Activated naive CD8-positive, alpha-beta T cell treated with anti-CD3 and anti-CD28 coated beads, Interleukin-2, amount 10 ng/mL, durations not matched to agents 7 days and 5 days (primary cell): ENCODE data around the gene ZNF280A. TPM values are rescaled to one million over a fixed set of nuclear protein-coding genes. Genes with fewer than 3 reads are reported as not detected.
"Not testable (repeated sequence)": the region's sequence is repeated elsewhere in the genome, so short reads cannot be mapped to it uniquely, and the experiment has no call there.

ENCODE experiments used
- ATAC-seq: fragments of 150-1000 bp; cut with Tn5 transposase; one replicate; pipeline ENCODE4 v1.10.0; 2021; ENCODE audit warnings: low read depth, moderate library complexity
- POLR2A ChIA-PET: fragments of 350-600 bp; sonication (Branson Sonifier 250); formaldehyde crosslinking; loops from one replicate; lab custom pipeline; 2021; ENCODE audit warnings: antibody characterized with exemption; lab: Charles Lee
- DNase-seq: peaks from one replicate; pipeline ENCODE4 v3.0.0; 2021
- H3K27ac Mint-ChIP-seq: one replicate; pipeline ENCODE4 v1.8.0; 2022; ENCODE audit warnings: mild to moderate bottlenecking, mixed read lengths
- H3K27me3 Mint-ChIP-seq: one replicate; pipeline ENCODE4 v1.8.0; 2022; ENCODE audit warnings: mild to moderate bottlenecking, moderate library complexity, mixed read lengths
- H3K36me3 Mint-ChIP-seq: one replicate; pipeline ENCODE4 v1.8.0; 2021; ENCODE audit warnings: mild to moderate bottlenecking, mixed read lengths
- H3K4me1 Mint-ChIP-seq: one replicate; pipeline ENCODE4 v1.8.0; 2021; ENCODE audit warnings: mixed read lengths
- H3K4me3 Mint-ChIP-seq: one replicate; pipeline ENCODE4 v1.8.0; 2022; ENCODE audit warnings: mild to moderate bottlenecking, moderate library complexity, mixed read lengths
- H3K9me3 Mint-ChIP-seq: one replicate; pipeline ENCODE4 v1.8.0; 2021; ENCODE audit warnings: mixed read lengths
- total RNA-seq, 2 experiments: library from RNA; stranded (reverse); gene quantifications; one replicate each; pipeline ENCODE4 v1.2.3, GENCODE V29; 2021

The ZNF280A gene
- total RNA-seq, 2 experiments from 2014 or later: not detected

DNA sequence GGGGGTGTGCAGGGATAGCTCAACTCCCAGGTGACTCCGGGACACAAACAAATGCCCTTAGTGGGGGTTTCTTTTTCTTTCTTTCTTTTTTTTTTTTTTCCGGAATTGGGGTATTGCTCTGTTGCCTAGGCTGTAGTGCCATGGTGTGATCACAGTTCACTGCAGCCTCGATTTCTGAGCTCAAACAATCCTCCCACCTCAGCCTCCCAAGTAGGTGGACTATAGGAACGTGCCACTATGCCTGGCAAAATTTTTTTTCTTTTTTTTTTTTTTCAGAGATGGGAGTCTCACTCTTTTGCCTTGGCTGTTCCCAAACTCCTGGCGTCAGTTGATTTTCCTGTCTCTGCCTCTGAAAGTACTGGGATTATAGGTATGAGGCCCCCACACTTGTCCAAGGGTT lies 13.8 kb upstream of the ZNF280A start:
- POLR2A ChIA-PET: interaction anchor here (0.7 kb wide), 1 partner anchor 1631 kb away, joined by 4 read pairs; no protein-coding TSS in a partner anchor
- no peak for ATAC-seq
- Mint-ChIP-seq H3K9me3 (no peaks in the 10 kb centered on the region), H3K4me1 (no peaks in the 10 kb centered on the region), H3K36me3 (no peaks in the 10 kb centered on the region), H3K27me3 (peaks cover 4% of the 10 kb centered on the region), H3K27ac (no peak overlapping the region), H3K4me3 (no peak overlapping the region)
- no peak for DNase-seq

GRCh38 chr22:22533417-22533816 lies 13.3 kb upstream of the ZNF280A start:
- no peaks in the 10 kb centered on the region for H3K36me3 Mint-ChIP-seq
- peaks cover 4% of the 10 kb centered on the region for H3K27me3 Mint-ChIP-seq
- H3K4me1 Mint-ChIP-seq: no peaks in the 10 kb centered on the region
- POLR2A ChIA-PET: interaction anchor here (0.7 kb wide), 1 partner anchor 1631 kb away, joined by 4 read pairs; no protein-coding TSS in a partner anchor
- no peak overlapping the region for H3K4me3 Mint-ChIP-seq
- no peak for ATAC-seq
- H3K9me3 Mint-ChIP-seq: no peaks in the 10 kb centered on the region
- no peak overlapping the region for H3K27ac Mint-ChIP-seq
- DNase-seq: no peak

DNA sequence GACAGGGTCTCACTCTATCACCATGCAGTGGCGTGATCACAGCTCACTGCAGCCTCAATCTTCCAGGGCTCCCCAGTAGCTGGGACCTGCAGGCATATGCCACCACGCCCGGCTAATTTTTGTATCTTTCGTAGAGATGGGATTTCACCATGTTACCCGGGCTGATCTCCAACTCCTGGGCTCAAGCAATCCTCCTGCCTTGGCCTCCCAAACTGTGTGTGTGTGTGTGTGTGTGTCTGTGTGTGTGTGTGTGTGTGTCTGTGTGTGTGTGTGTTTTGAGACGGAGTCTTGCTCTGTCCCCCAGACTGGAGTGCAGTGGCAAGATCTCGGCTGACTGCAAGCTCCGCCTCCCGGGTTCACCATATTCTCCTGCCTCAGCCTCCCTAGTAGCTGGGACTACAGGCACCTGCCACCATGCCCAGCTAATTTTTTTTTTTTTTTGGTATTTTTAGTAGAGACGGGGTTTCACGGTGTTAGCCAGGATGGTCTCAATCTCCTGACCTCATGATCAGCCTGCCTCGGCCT lies 12.5 kb upstream of the ZNF280A start:
- H3K4me1 Mint-ChIP-seq, DNase-seq, ATAC-seq, H3K27ac Mint-ChIP-seq, H3K4me3 Mint-ChIP-seq, POLR2A ChIA-PET, H3K9me3 Mint-ChIP-seq, H3K27me3 Mint-ChIP-seq, H3K36me3 Mint-ChIP-seq: not testable (repeated sequence)

GRCh38 chr22:22531770-22532546 lies 11.9 kb upstream of the ZNF280A start:
- no peak for ATAC-seq
- no peaks in the 10 kb centered on the region for H3K4me1 Mint-ChIP-seq
- no peaks in the 10 kb centered on the region for H3K9me3 Mint-ChIP-seq
- no peak overlapping the region for H3K4me3 Mint-ChIP-seq
- H3K27me3 Mint-ChIP-seq: peaks cover 7% of the 10 kb centered on the region
- no peak overlapping the region for H3K27ac Mint-ChIP-seq
- POLR2A ChIA-PET: no interaction called here
- no peaks in the 10 kb centered on the region for H3K36me3 Mint-ChIP-seq
- no peak for DNase-seq

DNA sequence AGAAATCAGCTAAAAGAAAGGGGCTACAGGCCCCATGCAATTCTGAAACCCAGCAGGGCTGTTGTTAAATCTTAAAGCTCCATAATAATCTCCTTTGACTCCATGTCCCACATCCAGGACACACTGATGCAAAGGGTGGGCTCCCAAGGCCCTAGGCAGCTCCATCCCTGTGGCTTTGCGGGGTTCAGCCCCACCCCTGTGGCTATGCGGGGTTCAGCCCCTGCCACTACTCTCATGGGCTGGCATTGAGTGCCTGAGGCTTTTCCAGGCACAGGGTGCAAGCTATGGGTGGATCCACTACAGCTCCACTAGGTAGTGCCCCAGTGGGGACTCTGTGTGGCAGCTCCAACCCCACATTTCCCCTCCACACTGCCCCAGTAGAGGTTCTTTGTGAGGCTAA lies 8.7 kb upstream of the ZNF280A start:
- ATAC-seq (no peak), DNase-seq (no peak)
- H3K27ac Mint-ChIP-seq: no peak overlapping the region
- peaks cover 15% of the 10 kb centered on the region for H3K27me3 Mint-ChIP-seq
- H3K4me1 Mint-ChIP-seq: no peaks in the 10 kb centered on the region
- H3K36me3 Mint-ChIP-seq: no peaks in the 10 kb centered on the region
- no peaks in the 10 kb centered on the region for H3K9me3 Mint-ChIP-seq
- POLR2A ChIA-PET: no interaction called here
- no peak overlapping the region for H3K4me3 Mint-ChIP-seq

DNA sequence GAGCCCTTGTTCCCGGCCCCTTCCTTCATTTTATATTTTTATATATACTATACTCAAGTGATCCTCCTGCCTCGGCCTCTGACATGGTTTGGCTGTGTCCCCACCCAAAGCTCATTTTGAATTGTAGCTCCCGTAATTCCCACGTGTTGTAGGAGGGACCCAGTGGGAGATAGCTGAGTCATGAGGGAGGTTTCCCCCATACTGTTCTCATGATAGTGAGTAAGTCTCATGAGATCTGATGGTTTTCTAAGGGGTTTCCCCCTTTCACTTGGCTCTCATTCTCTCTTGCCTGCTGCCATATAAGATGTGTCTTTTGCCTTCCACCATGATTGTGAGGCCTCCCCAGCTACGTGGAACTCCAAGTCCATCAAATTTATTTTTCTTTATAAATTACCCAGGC lies 7.2 kb upstream of the ZNF280A start:
- no peaks in the 10 kb centered on the region for H3K36me3 Mint-ChIP-seq
- no peaks in the 10 kb centered on the region for H3K4me1 Mint-ChIP-seq
- DNase-seq (no peak), ATAC-seq (no peak)
- H3K27me3 Mint-ChIP-seq: peaks cover 17% of the 10 kb centered on the region
- no peak overlapping the region for H3K4me3 Mint-ChIP-seq
- POLR2A ChIA-PET: no interaction called here
- no peak overlapping the region for H3K27ac Mint-ChIP-seq
- no peaks in the 10 kb centered on the region for H3K9me3 Mint-ChIP-seq

DNA sequence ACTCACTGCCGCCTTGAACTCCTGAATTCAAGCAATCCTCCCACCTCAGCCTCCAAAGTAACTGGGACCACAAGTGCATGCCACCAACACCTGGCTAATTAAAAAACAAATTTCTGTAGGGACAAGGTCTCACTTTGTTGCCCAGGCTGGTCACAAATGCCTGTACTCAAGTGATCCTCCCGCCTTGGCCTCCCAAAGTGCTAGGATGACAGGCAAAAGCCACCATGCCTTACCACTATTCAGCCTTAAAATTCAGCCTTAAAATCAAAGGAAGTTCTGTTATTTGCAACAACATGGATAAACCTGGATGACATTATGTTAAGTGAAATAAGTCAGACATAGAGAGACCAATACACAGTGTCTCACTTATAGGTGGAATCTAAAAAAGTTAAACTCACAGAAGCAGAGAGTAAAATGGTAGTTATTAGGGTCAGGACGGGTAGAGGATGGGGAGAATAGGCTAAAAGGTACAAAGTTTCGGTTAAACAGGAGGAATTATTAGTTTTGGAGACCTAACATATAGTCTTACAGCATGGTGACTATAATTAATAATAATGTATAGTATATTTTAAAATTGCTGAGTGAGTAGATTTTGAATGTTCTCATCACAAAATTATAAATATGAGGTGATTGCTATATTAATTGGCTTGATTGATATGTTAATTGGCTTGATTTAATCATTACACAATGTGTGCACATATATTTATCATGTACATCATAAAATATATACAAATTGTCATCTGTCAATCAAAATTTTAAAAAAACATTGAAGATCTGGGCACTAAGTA lies 6.2 kb upstream of the ZNF280A start:
- POLR2A ChIA-PET: no interaction called here
- ATAC-seq (no peak), DNase-seq (no peak)
- H3K9me3 Mint-ChIP-seq: no peaks in the 10 kb centered on the region
- no peak overlapping the region for H3K27ac Mint-ChIP-seq
- H3K4me1 Mint-ChIP-seq: no peaks in the 10 kb centered on the region
- peaks cover 17% of the 10 kb centered on the region for H3K27me3 Mint-ChIP-seq
- H3K4me3 Mint-ChIP-seq: no peak overlapping the region
- H3K36me3 Mint-ChIP-seq: no peaks in the 10 kb centered on the region

- POLR2A ChIA-PET: no interaction called here
- Mint-ChIP-seq H3K27me3 (peaks cover 20% of the 10 kb centered on the region), H3K9me3 (no peaks in the 10 kb centered on the region), H3K36me3 (no peaks in the 10 kb centered on the region), H3K27ac (no peak overlapping the region), H3K4me3 (no peak overlapping the region), H3K4me1 (no peaks in the 10 kb centered on the region)
- ATAC-seq: no peak
- no peak for DNase-seq
Observed at GRCh38 chr22:22523494-22523893, 3.4 kb upstream of the ZNF280A start.

- H3K4me3 Mint-ChIP-seq: no peak overlapping the region
- POLR2A ChIA-PET: interaction anchor here (0.6 kb wide), 1 partner anchor 648 kb away, joined by 3 read pairs; no protein-coding TSS in a partner anchor
Observed at GRCh38 chr22:22521631-22522030, 1.6 kb upstream of the ZNF280A start.

DNA sequence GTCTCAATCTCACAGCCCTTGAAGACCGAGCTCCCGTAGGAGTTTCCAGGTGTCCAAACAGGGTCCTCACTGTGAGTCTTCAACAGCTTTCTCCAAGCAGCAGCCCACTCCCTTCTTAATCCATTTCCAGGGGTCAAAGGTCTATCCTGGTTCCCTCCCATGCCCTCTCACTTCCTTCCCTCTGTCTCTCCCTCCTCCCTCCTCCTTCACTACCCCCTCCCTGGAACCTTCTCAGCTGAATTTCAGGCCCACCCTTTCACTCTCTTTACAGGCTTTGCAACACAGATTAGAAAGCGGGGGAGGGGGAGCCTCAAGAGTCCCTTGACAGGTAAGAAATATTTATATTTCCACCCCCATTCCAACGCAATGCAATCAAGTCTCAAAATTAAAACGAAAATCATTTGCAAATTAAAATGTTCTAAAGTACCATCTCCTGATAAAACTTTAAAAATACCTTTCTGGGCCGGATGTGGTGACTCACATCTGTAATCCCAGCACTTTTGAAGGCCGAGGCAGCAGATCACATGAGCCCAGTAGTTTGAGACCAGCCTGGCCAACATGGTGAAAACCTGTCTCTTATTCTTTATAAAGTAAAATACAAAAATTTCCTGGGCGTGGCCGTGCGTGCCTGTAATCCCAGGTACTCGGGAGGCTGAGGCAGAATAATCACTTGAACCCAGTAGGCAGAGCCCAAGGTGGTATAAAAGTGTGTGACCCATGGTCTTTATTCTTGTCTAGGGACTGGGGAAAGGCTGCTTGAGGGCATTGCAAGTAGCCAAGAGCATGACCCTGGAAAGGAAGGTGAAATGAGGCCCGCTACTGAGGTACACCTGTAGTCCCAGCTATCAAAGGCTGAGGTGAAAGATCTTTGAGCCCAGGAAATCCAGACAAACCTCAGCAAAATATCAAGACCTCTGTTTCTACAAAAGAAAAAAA lies 865 bp upstream of the ZNF280A start:
- POLR2A ChIA-PET: interaction anchor here (0.6 kb wide), 1 partner anchor 648 kb away, joined by 3 read pairs; no protein-coding TSS in a partner anchor
- H3K27me3 Mint-ChIP-seq: peaks cover 28% of the 10 kb centered on the region
- no peak overlapping the region for H3K4me3 Mint-ChIP-seq
- ATAC-seq: no peak
- no peaks in the 10 kb centered on the region for H3K36me3 Mint-ChIP-seq
- no peaks in the 10 kb centered on the region for H3K9me3 Mint-ChIP-seq
- DNase-seq: no peak
- no peaks in the 10 kb centered on the region for H3K4me1 Mint-ChIP-seq
- H3K27ac Mint-ChIP-seq: no peak overlapping the region

More at GRCh38 chr22:22521631-22522030, 1.6 kb upstream of the ZNF280A start:
- Mint-ChIP-seq H3K27ac (no peak overlapping the region), H3K36me3 (no peaks in the 10 kb centered on the region), H3K4me1 (no peaks in the 10 kb centered on the region), H3K27me3 (peaks cover 25% of the 10 kb centered on the region), H3K9me3 (no peaks in the 10 kb centered on the region)
- DNase-seq (no peak), ATAC-seq (no peak)

- ATAC-seq (no peak), DNase-seq (no peak)
- Mint-ChIP-seq H3K4me1 (no peaks in the 10 kb centered on the region), H3K9me3 (no peaks in the 10 kb centered on the region), H3K36me3 (no peaks in the 10 kb centered on the region), H3K27me3 (peaks cover 20% of the 10 kb centered on the region), H3K4me3 (no peak overlapping the region), H3K27ac (no peak overlapping the region)
- POLR2A ChIA-PET: no interaction called here
Observed at GRCh38 chr22:22519591-22519990, 479 bp downstream of the ZNF280A start.

GRCh38 chr22:22516992-22517391 lies 3.1 kb downstream of the ZNF280A start:
- Mint-ChIP-seq H3K27ac (no peak overlapping the region), H3K4me3 (no peak overlapping the region), H3K9me3 (no peaks in the 10 kb centered on the region), H3K36me3 (no peaks in the 10 kb centered on the region), H3K27me3 (peaks cover 31% of the 10 kb centered on the region), H3K4me1 (no peaks in the 10 kb centered on the region)
- ATAC-seq: no peak
- DNase-seq: no peak
- POLR2A ChIA-PET: no interaction called here

DNA sequence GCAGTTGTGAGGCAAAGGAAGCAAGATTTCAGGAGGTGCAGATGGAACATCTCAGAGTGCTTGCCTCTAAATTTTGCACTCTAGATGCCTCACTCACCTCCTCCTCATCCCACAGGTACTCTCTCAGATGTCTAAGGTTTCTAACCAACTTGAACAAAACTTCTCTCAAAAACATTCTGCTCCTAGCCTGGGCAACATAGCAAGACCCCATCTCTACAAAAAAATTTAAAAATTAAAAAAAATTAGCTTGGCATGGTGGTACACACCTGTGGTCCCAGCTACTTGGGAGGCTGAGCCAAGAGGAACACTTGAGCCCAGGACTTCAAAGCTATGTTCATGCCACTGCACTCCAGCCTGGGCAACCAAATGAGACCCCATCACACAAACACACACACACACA lies 4.2 kb downstream of the ZNF280A start:
- Mint-ChIP-seq H3K36me3 (no peaks in the 10 kb centered on the region), H3K9me3 (peaks cover 3% of the 10 kb centered on the region), H3K27ac (no peak overlapping the region), H3K4me3 (no peak overlapping the region), H3K4me1 (no peaks in the 10 kb centered on the region), H3K27me3 (peaks cover 32% of the 10 kb centered on the region)
- ATAC-seq: no peak
- POLR2A ChIA-PET: no interaction called here
- DNase-seq: no peak
